Breast epithelium (tissue), 4 donors: ENCODE measurements around the gene TSEN54. TPM values are rescaled to one million over a fixed set of nuclear protein-coding genes. Genes with fewer than 3 reads are reported as not detected.
A peak's percentile ranks its signal among the peaks of the same experiment; 100 is the strongest.

Experiments used
- DNase-seq, 2 donors: peaks; one replicate each; pipeline ENCODE4 v3.0.0-alpha.2; 2019; ENCODE audit warnings: low spot score in 2 of 2
- H3K27ac ChIP-seq, 2 donors: fragments of 200-600 bp; sonication (generic) in 1 of 2; one replicate each; pipeline ENCODE4 v1.5.1; 2016 to 2019; ENCODE audit warnings: mild to moderate bottlenecking in 1 of 2
- H3K27me3 ChIP-seq, 2 donors: fragments of 200-600 bp; sonication (generic) in 1 of 2; one replicate each; pipeline versions ENCODE4 v1.5.1 to v1.6.0; 2017 to 2019; ENCODE audit warnings: control low read depth in 1 of 2, mild to moderate bottlenecking in 1 of 2
- H3K36me3 ChIP-seq: fragments of 200-600 bp; one replicate; pipeline ENCODE4 v1.5.1; 2019
- H3K4me1 ChIP-seq, 2 donors: fragments of 200-600 bp; sonication (generic); one replicate each; pipeline ENCODE4 v1.5.1; 2016 to 2019; ENCODE audit warnings: control low read depth in 1 of 2
- H3K4me3 ChIP-seq, 3 donors: fragments of 200-600 bp; sonication (generic); 1 replicate in 2 of 3; 2 replicates in 1 of 3; pipeline ENCODE4 v1.5.1; 2016 to 2019; ENCODE audit warnings: mild to moderate bottlenecking in 3 of 3, moderate library complexity in 2 of 3
- H3K9me3 ChIP-seq, 2 donors: fragments of 200-600 bp; sonication (generic) in 1 of 2; one replicate each; pipeline ENCODE4 v1.5.1; 2016 to 2019; ENCODE audit warnings: control low read depth in 1 of 2
- POLR2A ChIP-seq: fragments of 450-650 bp; IDR thresholded peaks from one replicate; pipeline ENCODE4 v1.6.1; 2016; ENCODE audit warnings: antibody characterized with exemption, mild to moderate bottlenecking, moderate library complexity
- POLR2AphosphoS5 ChIP-seq, 3 donors: sonication (generic); formaldehyde crosslinking; IDR thresholded peaks; one replicate each; pipeline ENCODE4 v1.6.1; 2017; ENCODE audit warnings: antibody characterized with exemption in 3 of 3
- intact Hi-C: fragments of 100-400 bp; cut with DNase I; formaldehyde crosslinking; loops from one replicate; pipeline ENCODE4 v1.15.1; 2023; ENCODE audit warnings: low total_unique reads
- total RNA-seq, 3 donors: library from RNA; depleted of rRNA; stranded (reverse); fragments of >200 nt; gene quantifications; one replicate each; pipeline ENCODE4 v1.1.0, GENCODE V29; 2016
- TF ChIP-seq, protein P1 (sequence below), 3 donors: fragments of 450-650 bp; IDR thresholded peaks; one replicate each; pipeline ENCODE4 v1.5.1; 2016 to 2017; ENCODE audit warnings: antibody characterized with exemption in 3 of 3, mild to moderate bottlenecking in 3 of 3, moderate library complexity in 3 of 3

Gene TSEN54
- total RNA-seq, 3 donors from 2014 or later, result 18.4 to 34.7 (median 31.2) TPM

- intact Hi-C loops, result loop anchor here (1.0 kb wide), 1 partner anchor 40 kb away; no protein-coding TSS in a partner anchor
- Histone ChIP-seq H3K4me1 (peaks cover 0 to 5% of the 10 kb centered on the region in 2 donors), H3K4me3 (peak overlapping the region in 2 of 3 donors; percentile 11 to 50), H3K27ac (peak overlapping the region; percentile 83 to 97), H3K36me3 (no peaks in the 10 kb centered on the region), H3K9me3 (no peaks in the 10 kb centered on the region), H3K27me3 (no peaks in the 10 kb centered on the region)
- TF ChIP-seq POLR2AphosphoS5 (IDR thresholded peaks at IDR 0.05) (peak in 1 of 3 donors; percentile 60), POLR2A (peak; percentile 56)
- TF ChIP-seq, protein P1, sequence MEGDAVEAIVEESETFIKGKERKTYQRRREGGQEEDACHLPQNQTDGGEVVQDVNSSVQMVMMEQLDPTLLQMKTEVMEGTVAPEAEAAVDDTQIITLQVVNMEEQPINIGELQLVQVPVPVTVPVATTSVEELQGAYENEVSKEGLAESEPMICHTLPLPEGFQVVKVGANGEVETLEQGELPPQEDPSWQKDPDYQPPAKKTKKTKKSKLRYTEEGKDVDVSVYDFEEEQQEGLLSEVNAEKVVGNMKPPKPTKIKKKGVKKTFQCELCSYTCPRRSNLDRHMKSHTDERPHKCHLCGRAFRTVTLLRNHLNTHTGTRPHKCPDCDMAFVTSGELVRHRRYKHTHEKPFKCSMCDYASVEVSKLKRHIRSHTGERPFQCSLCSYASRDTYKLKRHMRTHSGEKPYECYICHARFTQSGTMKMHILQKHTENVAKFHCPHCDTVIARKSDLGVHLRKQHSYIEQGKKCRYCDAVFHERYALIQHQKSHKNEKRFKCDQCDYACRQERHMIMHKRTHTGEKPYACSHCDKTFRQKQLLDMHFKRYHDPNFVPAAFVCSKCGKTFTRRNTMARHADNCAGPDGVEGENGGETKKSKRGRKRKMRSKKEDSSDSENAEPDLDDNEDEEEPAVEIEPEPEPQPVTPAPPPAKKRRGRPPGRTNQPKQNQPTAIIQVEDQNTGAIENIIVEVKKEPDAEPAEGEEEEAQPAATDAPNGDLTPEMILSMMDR (IDR thresholded peaks at IDR 0.05), result no peak
- peak; percentile 87 to 88 for DNase-seq
These were observed 33.2 kb downstream of the TSEN54 start for GRCh38 chr17:75549246-75550138.

DNA sequence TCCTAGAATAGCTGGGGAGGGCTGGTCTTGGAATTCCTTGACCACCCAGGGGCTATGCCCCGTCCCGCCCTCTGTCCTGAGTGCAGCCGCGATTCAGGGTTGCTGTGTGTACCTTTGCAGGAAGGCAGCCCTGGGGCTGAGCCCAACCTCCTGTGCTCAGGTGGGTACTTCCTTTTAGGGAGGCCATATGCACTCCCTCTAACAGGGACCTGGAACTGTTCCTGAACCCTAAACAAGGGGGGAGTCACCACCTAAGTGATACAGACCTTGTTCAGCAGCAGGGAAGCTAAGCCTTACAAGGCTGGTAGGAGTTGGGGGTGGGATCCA is 33.8 kb downstream of the TSEN54 start:
- H3K4me3 ChIP-seq, result peak overlapping the region in 1 of 3 donors; percentile 50
- H3K4me1 ChIP-seq, result peaks cover 0 to 5% of the 10 kb centered on the region in 2 donors
- H3K9me3 ChIP-seq, result no peaks in the 10 kb centered on the region
- intact Hi-C loops, result no loop called here
- H3K36me3 ChIP-seq, result no peaks in the 10 kb centered on the region
- H3K27me3 ChIP-seq, result no peaks in the 10 kb centered on the region
- peak overlapping the region; percentile 83 to 97 for H3K27ac ChIP-seq
- TF ChIP-seq, protein P1 (IDR thresholded peaks at IDR 0.05), result no peak
- TF ChIP-seq POLR2A (no peak), POLR2AphosphoS5 (IDR thresholded peaks at IDR 0.05) (no peak)
- DNase-seq, result no peak

GRCh38 chr17:75551266-75551665 is 34.9 kb downstream of the TSEN54 start:
- Histone ChIP-seq H3K4me1 (peaks cover 0 to 5% of the 10 kb centered on the region in 2 donors), H3K27ac (peak overlapping the region; percentile 83 to 97), H3K27me3 (no peaks in the 10 kb centered on the region), H3K9me3 (no peaks in the 10 kb centered on the region), H3K36me3 (no peaks in the 10 kb centered on the region), H3K4me3 (no peak overlapping the region)
- TF ChIP-seq POLR2A, result no peak
- no peak for TF ChIP-seq POLR2AphosphoS5 (IDR thresholded peaks at IDR 0.05)
- TF ChIP-seq, protein P1 (IDR thresholded peaks at IDR 0.05), result no peak
- no peak for DNase-seq
- intact Hi-C loops, result no loop called here

DNA sequence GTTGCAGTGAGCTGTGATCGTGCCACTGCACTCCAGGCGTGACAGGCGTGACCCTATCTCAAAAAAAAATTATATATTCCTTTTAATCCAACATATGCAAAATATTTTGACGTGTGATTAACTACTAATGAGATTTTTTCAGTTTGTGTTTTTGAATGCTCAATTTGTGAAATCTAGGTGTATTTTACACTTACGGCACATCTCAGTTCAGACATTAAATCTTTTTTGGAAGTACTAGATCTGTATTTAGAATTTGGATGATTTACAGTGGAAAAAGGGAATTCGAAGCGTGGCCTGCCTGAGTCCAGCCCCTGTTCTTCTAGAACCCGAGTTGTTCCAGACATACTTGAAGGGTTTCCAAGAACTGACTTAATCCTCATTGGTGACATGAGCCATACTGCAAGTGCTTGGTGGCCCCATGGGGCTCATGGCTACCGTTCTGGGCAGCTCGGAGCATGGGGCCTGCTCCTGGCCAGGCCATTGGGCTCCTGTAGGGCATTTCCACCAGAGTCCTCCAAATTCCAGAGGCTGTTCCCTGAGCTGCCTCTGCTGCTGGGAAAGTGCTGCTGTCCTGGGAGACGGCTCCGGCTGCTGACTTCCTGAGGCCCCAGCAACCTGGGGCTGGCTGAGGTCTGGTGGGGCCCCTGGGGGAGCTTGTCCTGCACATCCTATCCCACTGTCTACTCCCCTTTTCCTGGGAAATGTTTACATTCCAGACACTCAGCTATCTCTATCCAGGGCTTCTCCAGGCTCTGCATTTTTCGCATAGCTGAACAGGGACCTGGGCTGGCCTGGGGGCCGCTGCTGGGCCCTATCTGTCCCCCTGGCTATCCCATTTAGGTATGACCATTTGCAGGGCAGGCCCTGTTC is 36.3 kb downstream of the TSEN54 start:
- H3K9me3 ChIP-seq, result no peaks in the 10 kb centered on the region

More for the DNA sequence above, 36.3 kb downstream of the TSEN54 start:
- Histone ChIP-seq H3K27ac (no peak overlapping the region), H3K27me3 (no peaks in the 10 kb centered on the region), H3K4me3 (no peak overlapping the region), H3K36me3 (no peaks in the 10 kb centered on the region), H3K4me1 (peaks cover 0 to 13% of the 10 kb centered on the region in 2 donors)
- intact Hi-C loops, result no loop called here
- DNase-seq, result no peak
- TF ChIP-seq, protein P1 (IDR thresholded peaks at IDR 0.05), result no peak
- no peak for TF ChIP-seq POLR2A
- no peak for TF ChIP-seq POLR2AphosphoS5 (IDR thresholded peaks at IDR 0.05)
